HG02840 (cell line): ENCODE data around the gene KCTD14.
"Not testable (repeated sequence)": the region's sequence is repeated elsewhere in the genome, so short reads cannot be mapped to it uniquely, and the experiment has no call there.

Source experiments
- ATAC-seq: cut with Tn5 transposase; IDR thresholded peaks from one replicate; pipeline ENCODE4 v1.9.1; 2021; ENCODE audit warnings: mild to moderate bottlenecking, moderate library complexity, moderate number of reproducible peaks; ENCODE audit not compliant: unreplicated experiment, low FRiP score

Gene KCTD14, protein sequence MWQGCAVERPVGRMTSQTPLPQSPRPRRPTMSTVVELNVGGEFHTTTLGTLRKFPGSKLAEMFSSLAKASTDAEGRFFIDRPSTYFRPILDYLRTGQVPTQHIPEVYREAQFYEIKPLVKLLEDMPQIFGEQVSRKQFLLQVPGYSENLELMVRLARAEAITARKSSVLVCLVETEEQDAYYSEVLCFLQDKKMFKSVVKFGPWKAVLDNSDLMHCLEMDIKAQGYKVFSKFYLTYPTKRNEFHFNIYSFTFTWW

DNA sequence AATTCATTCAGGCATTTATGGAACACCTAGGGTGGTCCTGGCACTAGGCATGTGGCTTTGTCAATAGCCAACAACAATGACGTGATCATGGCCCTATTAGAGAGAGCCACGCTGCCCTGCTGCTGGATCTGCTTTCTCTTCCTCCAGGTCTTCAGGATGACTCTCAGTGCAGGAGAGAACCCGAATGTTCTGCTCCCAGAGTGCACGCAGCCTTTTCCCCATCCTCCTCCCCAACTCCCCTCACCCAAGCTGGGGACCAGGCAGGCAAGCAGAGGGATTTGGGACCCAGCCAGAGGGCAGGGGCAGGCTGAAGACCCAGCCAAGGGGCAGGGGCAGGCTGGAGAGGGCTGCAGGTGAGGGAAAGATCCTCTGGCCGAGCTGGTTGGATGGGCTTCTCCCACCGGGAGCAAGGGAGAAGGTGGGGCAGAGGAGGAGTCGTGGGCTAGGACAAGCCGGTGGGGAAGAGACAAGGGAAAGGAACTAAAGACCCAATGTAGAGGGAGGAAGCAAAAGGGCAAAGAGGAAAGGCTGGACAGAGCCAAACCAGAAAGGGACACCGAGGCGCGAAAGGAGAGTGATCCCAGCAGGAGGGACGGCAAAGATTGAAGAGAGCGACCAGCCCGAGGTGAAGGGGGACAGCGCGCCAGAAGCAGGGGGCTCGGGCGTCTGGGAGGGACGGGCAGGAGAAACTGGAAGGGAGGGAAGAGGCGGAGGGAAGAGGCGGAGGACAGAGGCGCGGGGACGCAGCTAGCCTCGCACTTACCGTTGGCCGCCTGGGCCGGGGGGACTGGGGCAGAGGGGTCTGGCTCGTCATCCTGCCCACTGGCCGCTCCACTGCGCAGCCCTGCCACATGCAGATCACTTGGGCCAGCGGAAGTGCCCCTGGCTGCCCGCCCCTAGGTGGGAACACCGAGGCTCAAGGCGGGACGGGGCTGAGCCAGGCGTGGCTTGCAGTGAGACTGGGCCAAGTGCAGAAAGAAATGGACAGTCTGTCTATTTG is at the start of gene KCTD14:
TSS of gene KCTD14 (minus strand) at position 880 of the 1,000 bp plus-strand sequence. CDS start at position 853, 27 bp downstream.
- no peak for ATAC-seq

- no peak for ATAC-seq
These were observed 49.4 kb upstream of the KCTD14 start for GRCh38 chr11:78072455-78072854.

DNA sequence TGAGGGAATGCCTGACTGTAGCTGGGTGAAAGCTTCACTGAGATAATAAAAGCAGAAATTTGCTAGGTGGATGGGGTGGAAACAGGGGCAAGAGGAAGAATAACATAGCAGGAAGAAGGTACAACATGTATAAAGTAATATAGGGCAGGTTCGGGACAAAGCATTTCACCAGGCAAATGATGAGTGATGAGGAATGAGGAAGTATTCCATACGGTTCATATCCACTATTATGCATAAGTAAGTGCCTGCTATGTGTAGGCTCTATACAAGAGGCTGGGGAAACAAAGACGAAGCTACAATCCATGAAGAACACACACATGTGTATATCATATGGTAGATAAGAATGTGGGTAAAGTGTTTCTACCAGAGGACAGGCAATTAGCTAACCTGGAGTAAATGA is 48.6 kb upstream of the KCTD14 start:
- ATAC-seq = no peak

- ATAC-seq = no peak
These were observed 47.5 kb upstream of the KCTD14 start for GRCh38 chr11:78070621-78071020.

GRCh38 chr11:78069465-78069864 is 46.4 kb upstream of the KCTD14 start:
- no peak for ATAC-seq

DNA sequence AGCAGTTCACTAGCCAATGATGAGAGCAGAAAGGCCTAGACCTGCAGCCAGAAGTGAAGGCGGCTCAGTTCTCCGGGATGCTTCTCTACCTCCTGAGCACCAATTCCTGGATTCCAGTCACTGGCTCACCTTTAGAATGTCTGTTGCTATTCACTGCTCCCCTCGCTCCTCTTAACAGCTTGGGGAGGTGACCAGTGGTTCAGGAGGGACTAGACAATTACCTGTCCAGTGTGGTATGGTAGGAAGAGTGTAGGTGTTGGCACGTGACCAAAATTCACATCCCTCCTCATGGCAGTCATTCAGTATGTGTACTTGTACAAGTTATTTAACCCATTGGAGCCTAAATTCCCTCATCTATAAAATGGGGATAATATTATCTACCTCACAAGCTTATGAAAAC is 44.6 kb upstream of the KCTD14 start:
- no peak for ATAC-seq

GRCh38 chr11:78066471-78066870 is 43.4 kb upstream of the KCTD14 start:
- no peak for ATAC-seq

DNA sequence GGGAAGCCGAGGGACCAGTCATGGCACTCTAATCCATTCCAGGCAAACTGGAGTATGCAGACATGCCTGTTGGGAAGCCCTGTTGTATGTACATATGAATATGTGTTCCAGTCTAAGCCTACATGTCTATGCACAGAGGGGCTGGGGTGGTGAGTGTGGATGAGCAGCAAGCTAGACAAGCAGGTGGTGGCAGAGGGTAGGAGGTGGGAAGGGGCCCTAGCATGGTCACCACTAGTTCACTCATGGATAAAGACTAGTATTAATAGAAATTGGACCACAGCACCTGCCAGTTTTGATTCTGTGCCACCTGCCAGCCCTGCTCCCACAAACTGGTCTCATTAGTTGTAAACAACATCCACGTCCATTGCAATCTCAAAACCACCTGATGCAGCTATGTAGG is 42.1 kb upstream of the KCTD14 start:
- ATAC-seq = no peak

DNA sequence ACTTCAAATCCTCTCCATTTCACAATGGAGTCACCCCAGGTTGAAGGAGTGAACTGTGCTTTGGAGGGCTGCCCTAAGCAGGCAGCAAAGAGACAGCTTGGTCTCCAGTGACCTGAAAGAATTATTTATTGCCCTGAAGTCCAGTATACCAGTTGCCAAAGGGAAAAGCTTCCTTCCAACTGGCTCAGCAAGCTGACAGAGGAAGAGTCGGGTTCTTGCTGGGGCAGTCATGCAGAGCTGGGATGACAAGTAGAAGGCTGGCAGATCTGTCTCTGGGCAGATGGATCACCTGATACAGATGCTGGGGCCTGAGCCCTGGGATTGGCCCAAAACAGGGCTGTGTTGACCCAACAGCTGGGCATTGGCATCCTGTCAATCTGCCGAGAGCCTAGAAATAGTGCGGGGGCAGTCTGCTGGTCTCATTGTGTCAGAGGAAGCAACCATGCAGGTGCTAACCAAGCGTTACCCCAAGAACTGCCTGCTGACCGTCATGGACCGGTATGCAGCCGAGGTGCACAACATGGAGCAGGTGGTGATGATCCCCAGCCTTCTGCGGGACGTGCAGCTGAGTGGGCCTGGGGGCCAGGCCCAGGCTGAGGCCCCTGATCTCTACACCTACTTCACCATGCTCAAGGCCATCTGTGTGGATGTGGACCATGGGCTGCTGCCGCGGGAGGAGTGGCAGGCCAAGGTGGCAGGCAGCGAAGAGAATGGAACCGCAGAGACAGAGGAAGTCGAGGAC is 40.5 kb upstream of the KCTD14 start, which contains the start of gene THRSP:
TSS of gene THRSP (plus strand) at position 422 of the 742 bp plus-strand sequence. CDS start at position 443, 21 bp downstream.
- no peak for ATAC-seq

DNA sequence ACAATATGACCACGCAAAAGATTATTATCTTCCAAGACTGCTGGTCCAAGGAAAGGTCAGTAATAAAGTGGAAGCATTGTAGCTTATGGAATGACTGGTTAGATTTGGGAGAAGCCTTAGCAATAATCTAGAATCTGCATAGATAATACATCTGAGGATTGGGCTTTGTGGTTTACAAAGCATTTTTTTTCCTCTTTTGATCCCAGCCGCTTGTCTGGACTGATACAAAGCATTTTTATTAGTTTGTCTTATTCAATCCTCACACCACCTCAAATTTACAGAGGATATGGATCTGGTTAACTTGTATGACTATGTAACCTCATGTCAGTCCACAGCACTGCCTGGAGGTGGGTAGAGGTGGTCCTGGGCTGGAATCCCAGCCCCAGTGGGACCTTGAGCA is 39.6 kb upstream of the KCTD14 start:
- ATAC-seq = no peak

DNA sequence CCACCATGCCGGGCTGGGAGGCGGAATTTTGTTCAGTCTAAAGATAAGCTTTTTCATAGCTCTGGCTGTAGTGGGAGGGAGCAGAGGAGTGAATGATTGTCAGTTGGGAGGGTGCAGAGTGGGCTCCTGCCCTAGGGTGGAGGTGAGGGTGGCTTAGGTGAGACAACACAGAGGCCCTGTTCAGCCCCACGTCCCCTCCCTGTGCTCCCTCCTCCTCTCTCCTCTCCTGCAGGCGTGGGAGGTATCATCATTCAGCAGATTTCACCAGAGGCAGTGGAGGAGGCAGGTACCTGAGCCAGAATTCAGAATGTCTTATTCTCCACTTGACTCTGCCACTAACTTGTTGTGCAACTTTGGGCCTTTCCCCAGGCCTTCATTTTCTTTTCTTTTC is 38.8 kb upstream of the KCTD14 start:
- no peak for ATAC-seq

DNA sequence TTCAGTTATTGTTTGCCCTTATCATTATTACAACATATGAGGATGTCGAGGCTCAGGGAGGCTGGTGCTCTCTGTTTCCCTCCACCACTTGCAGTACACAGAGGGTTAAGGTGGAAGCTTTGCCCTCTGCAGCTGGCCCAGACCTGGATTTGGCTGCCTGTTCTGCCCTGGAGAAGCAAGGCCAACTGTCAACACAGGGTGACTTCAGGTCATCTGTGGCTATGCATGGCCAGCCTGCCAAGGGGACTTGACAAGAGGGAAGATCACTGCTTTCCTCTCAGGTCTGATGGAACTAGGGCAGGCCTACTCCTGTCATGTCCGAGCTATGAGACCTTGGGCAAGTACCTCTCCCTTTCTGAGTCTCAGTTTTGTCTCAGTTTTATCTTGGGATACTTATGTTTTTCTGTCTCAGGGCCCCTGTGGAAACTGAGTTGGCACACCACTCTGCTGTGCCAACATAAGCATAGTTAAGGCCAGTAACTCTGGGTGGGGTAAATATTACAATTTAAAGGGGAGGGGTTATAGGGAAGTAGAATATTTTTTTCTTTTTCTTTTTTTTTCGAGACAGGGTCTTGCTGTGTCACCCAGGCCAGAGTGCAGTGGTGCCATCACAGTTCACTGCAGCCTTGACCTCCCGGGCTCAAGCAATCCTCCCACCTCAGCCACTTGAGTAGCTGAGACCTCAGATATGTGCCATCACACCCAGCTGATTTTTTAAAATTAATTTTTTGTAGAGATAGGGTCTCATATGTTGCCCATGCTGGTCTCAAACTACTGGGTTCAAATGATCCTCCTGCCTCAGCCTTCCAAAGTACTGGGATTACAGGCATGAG is 38.2 kb upstream of the KCTD14 start:
- ATAC-seq = no peak

- ATAC-seq = no peak
These were observed 37.5 kb upstream of the KCTD14 start for GRCh38 chr11:78060533-78060932.

DNA sequence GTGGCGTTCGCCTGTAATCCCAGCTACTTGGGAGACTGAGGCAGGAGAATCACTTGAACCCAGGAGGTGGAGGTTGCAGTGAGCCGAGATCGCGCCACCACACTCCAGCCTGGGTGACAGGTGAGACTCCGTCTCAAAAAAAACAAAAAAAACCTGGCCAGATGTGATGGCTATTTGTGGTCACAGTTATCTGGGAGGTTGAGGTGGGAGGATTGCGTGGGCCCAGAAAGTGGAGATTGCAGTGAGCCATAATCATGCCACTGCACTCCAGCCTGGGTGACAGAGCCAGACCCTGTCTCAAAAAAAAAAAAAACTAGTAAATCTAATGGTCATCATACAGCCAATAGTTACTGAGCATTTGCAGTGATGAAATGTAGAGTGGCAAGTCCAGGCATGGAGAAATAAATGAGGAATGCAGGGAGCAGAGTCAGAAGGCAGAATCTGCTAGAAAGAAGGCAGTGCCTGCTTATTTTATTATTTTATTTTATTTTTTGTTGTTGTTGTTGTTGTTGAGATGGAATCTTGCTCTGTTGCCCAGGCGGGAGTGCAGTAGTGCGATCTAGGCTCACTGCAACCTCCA is 36.8 kb upstream of the KCTD14 start:
- ATAC-seq = not testable (repeated sequence)

DNA sequence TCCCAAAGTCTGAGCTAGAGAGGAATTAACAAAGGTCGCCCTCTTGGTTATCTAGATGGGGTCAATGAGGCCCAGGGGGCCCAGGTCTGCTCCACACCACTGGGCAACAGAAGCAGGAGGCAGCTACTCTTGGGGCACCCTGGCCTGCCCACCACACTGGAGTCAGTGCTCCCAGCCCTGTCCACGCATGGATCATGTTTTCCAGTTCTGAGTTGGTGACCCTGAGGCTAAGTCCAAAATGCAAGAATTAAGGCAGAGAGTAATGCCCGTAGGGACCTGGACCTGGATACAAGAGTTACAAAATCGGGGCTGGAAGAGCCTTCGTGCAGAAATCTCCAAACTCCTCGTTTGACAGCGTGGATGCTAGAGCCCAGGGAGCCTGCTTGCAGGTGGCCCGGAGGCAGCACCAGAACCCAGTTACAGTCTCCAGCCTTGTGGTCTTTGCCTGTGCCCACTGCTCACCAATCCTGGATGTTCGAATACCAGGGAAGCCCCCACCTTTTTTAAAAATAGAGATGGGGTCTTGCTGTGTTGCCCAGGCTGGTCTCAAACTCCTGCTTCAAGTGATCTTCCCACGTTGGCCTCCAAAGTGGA is 34.5 kb upstream of the KCTD14 start:
- no peak for ATAC-seq

- ATAC-seq = no peak
These were observed 33.0 kb upstream of the KCTD14 start for GRCh38 chr11:78056093-78056492.

GRCh38 chr11:78054971-78055370 is 31.9 kb upstream of the KCTD14 start:
- ATAC-seq = no peak

- no peak for ATAC-seq
These were observed 28.1 kb upstream of the KCTD14 start for GRCh38 chr11:78050964-78051831.
